ENCODE results near the gene THBS2. TPM values are rescaled to one million over a fixed set of nuclear protein-coding genes. Genes with fewer than 3 reads are reported as not detected.
A peak's percentile ranks its signal among the peaks of the same experiment; 100 is the strongest.

Gene THBS2
- total RNA-seq, 2 donors from 2014 or later: 16.2 to 24.5 TPM

GRCh38 chr6:169172456-169172855 is 81.2 kb downstream of the THBS2 start:
- peak; percentile 89 for DNase-seq (ENCODE audit: low spot score)
- peak overlapping the region; percentile 71 to 72 for H3K27ac ChIP-seq
- TF ChIP-seq CTCF (IDR thresholded peaks at IDR 0.05): no peak

GRCh38 chr6:169171951-169172350 is 81.7 kb downstream of the THBS2 start:
- DNase-seq (ENCODE audit: low spot score): no peak
- no peaks in the 10 kb centered on the region for H3K27me3 ChIP-seq
- TF ChIP-seq CTCF (IDR thresholded peaks at IDR 0.05): no peak
- peaks cover 0 to 16% of the 10 kb centered on the region in 2 donors for H3K4me1 ChIP-seq
- H3K36me3 ChIP-seq: no peaks in the 10 kb centered on the region
- no peaks in the 10 kb centered on the region for H3K9me3 ChIP-seq
- H3K27ac ChIP-seq: peak overlapping the region; percentile 71 to 72
- H3K4me3 ChIP-seq: no peak overlapping the region

More at GRCh38 chr6:169172456-169172855, 81.2 kb downstream of the THBS2 start:
- no peaks in the 10 kb centered on the region for H3K27me3 ChIP-seq
- no peak overlapping the region for H3K4me3 ChIP-seq
- H3K9me3 ChIP-seq: no peaks in the 10 kb centered on the region
- peaks cover 0 to 15% of the 10 kb centered on the region in 2 donors for H3K4me1 ChIP-seq
- H3K36me3 ChIP-seq: no peaks in the 10 kb centered on the region

- H3K4me1 ChIP-seq: peaks cover 0 to 16% of the 10 kb centered on the region in 2 donors
- no peak overlapping the region for H3K27ac ChIP-seq
- no peak for DNase-seq (ENCODE audit: low spot score)
- no peaks in the 10 kb centered on the region for H3K27me3 ChIP-seq
- no peaks in the 10 kb centered on the region for H3K36me3 ChIP-seq
- H3K9me3 ChIP-seq: no peaks in the 10 kb centered on the region
- TF ChIP-seq CTCF (IDR thresholded peaks at IDR 0.05): no peak
- H3K4me3 ChIP-seq: no peak overlapping the region
Observed at GRCh38 chr6:169171016-169171415, 82.6 kb downstream of the THBS2 start.

- Histone ChIP-seq H3K4me3 (no peak overlapping the region), H3K9me3 (no peaks in the 10 kb centered on the region), H3K27me3 (no peaks in the 10 kb centered on the region), H3K27ac (peak overlapping the region in 1 of 2 donors; percentile 72), H3K4me1 (peaks cover 0 to 16% of the 10 kb centered on the region in 2 donors), H3K36me3 (no peaks in the 10 kb centered on the region)
- TF ChIP-seq CTCF (IDR thresholded peaks at IDR 0.05): no peak
- DNase-seq (ENCODE audit: low spot score): no peak
Observed at GRCh38 chr6:169170583-169170955, 83.1 kb downstream of the THBS2 start.

GRCh38 chr6:169169941-169170582 is 83.6 kb downstream of the THBS2 start:
- Histone ChIP-seq H3K9me3 (no peaks in the 10 kb centered on the region), H3K4me1 (peaks cover 0 to 16% of the 10 kb centered on the region in 2 donors), H3K4me3 (no peak overlapping the region), H3K36me3 (no peaks in the 10 kb centered on the region), H3K27me3 (no peaks in the 10 kb centered on the region), H3K27ac (peak overlapping the region; percentile 72 to 80)
- DNase-seq (ENCODE audit: low spot score): no peak
- TF ChIP-seq CTCF (IDR thresholded peaks at IDR 0.05): no peak

GRCh38 chr6:169169375-169169774 is 84.3 kb downstream of the THBS2 start:
- Histone ChIP-seq H3K36me3 (no peaks in the 10 kb centered on the region), H3K9me3 (no peaks in the 10 kb centered on the region), H3K4me3 (no peak overlapping the region), H3K4me1 (peaks cover 0 to 16% of the 10 kb centered on the region in 2 donors), H3K27me3 (no peaks in the 10 kb centered on the region), H3K27ac (peak overlapping the region; percentile 72 to 80)
- TF ChIP-seq CTCF (IDR thresholded peaks at IDR 0.05): no peak
- DNase-seq (ENCODE audit: low spot score): no peak
